GM12878 (cell line): ENCODE measurements around the gene SPIRE2. TPM values are rescaled to one million over a fixed set of nuclear protein-coding genes. Genes with fewer than 3 reads are reported as not detected.
"Not testable (repeated sequence)": the region's sequence is repeated elsewhere in the genome, so short reads cannot be mapped to it uniquely, and the experiment has no call there.

Source experiments
- ATAC-seq: fragments of 200-7000 bp; cut with Tn5 transposase; 3 replicates; pipeline ENCODE4 v1.9.1; 2020; ENCODE audit warnings: mild to moderate bottlenecking, moderate library complexity
- BruUV-seq: library from RNA; stranded (reverse); fragments of 400-500 nt; replicated peaks from 2 replicates; lab custom pipeline; 2021; lab: Mats Ljungman, UMichigan
- CTCF ChIA-PET: fragments of 300-600 bp; sonication (Branson Sonifier 250); formaldehyde crosslinking; extraction: SDS; loops from one replicate; lab custom pipeline; 2021; ENCODE audit warnings: inconsistent platforms; lab: Yijun Ruan, JAX
- POLR2A ChIA-PET: fragments of 350-600 bp; formaldehyde crosslinking; extraction: SDS; loops from one replicate; lab custom pipeline; 2021; ENCODE audit warnings: inconsistent platforms; lab: Charles Lee
- RAD21 ChIA-PET: fragments of 300-600 bp; sonication (Branson Sonifier 250); formaldehyde crosslinking; loops from one replicate; lab custom pipeline; 2023; ENCODE audit warnings: antibody characterized with exemption; ENCODE audit not compliant: unreplicated experiment; lab: Charles Lee
- SMC1A ChIA-PET: fragments of 300-600 bp; sonication (Branson Sonifier 250); formaldehyde crosslinking; loops from one replicate; lab custom pipeline; 2023; ENCODE audit not compliant: unreplicated experiment, uncharacterized antibody; lab: Charles Lee
- DNase-seq: peaks from one replicate; pipeline ENCODE4 v3.0.0-alpha.2; 2011; ENCODE audit warnings: low read depth, low spot score
- FAIRE-seq: peaks from 3 replicates; lab custom pipeline; 2011; peaks lifted over from hg19 to GRCh38; lab: Jason Lieb, UNC
- H2AFZ ChIP-seq: 2 replicates; pipeline ENCODE4 v1.6.0; 2011; ENCODE audit warnings: low read depth, low read length, control low read depth; ENCODE audit not compliant: control insufficient read depth
- H3K27ac ChIP-seq: 2 replicates; pipeline ENCODE4 v1.5.1; 2011; ENCODE audit warnings: control low read depth; ENCODE audit not compliant: control insufficient read depth, insufficient read depth
- H3K27me3 ChIP-seq, 2 experiments: replicated peaks in 1 of 2; 2 replicates each; pipeline versions ENCODE4 v1.6.0 to v1.6.1; 2011; ENCODE audit warnings: low read length in 1 of 2; ENCODE audit not compliant: control insufficient read depth in 2 of 2, insufficient read depth in 2 of 2
- H3K36me3 ChIP-seq, 2 experiments: 2 replicates each; pipeline ENCODE4 v1.5.1; 2011; ENCODE audit warnings: low read length in 1 of 2; ENCODE audit not compliant: control insufficient read depth in 2 of 2, insufficient read depth in 2 of 2
- H3K4me1 ChIP-seq: 2 replicates; pipeline ENCODE4 v1.6.1; 2011; ENCODE audit warnings: mild to moderate bottlenecking, low read length, moderate library complexity, mixed read lengths; ENCODE audit not compliant: control insufficient read depth, insufficient read depth
- H3K4me2 ChIP-seq: 2 replicates; pipeline ENCODE4 v1.6.0; 2011; ENCODE audit warnings: control low read depth; ENCODE audit not compliant: control insufficient read depth, insufficient read depth
- H3K4me3 ChIP-seq: fragments of 200-600 bp; sonication (generic); 2 replicates; pipeline ENCODE4 v1.5.1; 2016
- H3K79me2 ChIP-seq: 2 replicates; pipeline ENCODE4 v1.6.0; 2011; ENCODE audit warnings: low read length; ENCODE audit not compliant: control insufficient read depth, insufficient read depth
- H3K9ac ChIP-seq: 2 replicates; pipeline ENCODE4 v1.8.0; 2011; ENCODE audit warnings: low read length, control low read depth, mixed read lengths; ENCODE audit not compliant: control insufficient read depth, insufficient read depth
- H3K9me3 ChIP-seq: replicated peaks from 3 replicates; pipeline ENCODE4 v1.5.1; 2011; ENCODE audit warnings: mild to moderate bottlenecking, low read length; ENCODE audit not compliant: control insufficient read depth, insufficient read depth
- H4K20me1 ChIP-seq: 2 replicates; pipeline ENCODE4 v1.6.0; 2011; ENCODE audit not compliant: control insufficient read depth, insufficient read depth
- POLR2AphosphoS5 ChIP-seq: IDR thresholded peaks from 2 replicates; pipeline ENCODE4 v1.6.1; 2011; ENCODE audit warnings: mild to moderate bottlenecking, low read length, inconsistent platforms
- SREBF2 ChIP-seq: IDR thresholded peaks from 2 replicates; pipeline ENCODE4 v1.6.1; 2012; ENCODE audit warnings: mild to moderate bottlenecking, low read length
- WGBS: methylation state at CpG from one replicate; pipeline ENCODE4 v1.1.6; 2016; ENCODE audit warnings: low lambda C conversion rate; ENCODE audit not compliant: insufficient replicate concordance, insufficient coverage; ENCODE audit errors: missing lambda C conversion rate; 5-methylcytosine and 5-hydroxymethylcytosine counted together
- in situ Hi-C: fragments of 300-500 bp; cut with MboI; formaldehyde crosslinking; loops from 9 replicates; pipeline ENCODE4 v1.14.3; 2018; ENCODE audit warnings: mixed read lengths
- intact Hi-C: fragments of 100-400 bp; cut with micrococcal nuclease; formaldehyde crosslinking; loops from one replicate; pipeline ENCODE4 v1.14.2; 2022; ENCODE audit not compliant: unreplicated experiment
- polyA plus RNA-seq, 11 experiments: library from polyadenylated mRNA; depleted of rRNA in 4 of 11; unstranded in 6 of 11; stranded (reverse) in 5 of 11; fragments of >200 nt; fragmentation: Nextera tagmentation in 4 of 11; fragmentation: Illumina TruSeq in 1 of 11; extraction: Ambion mirVana in 4 of 11; extraction: Trizol in 1 of 11; gene quantifications; 1 replicate in 1 of 11; 2 replicates in 10 of 11; pipeline versions ENCODE4 v1.2.1 to v1.2.3, GENCODE V29; 2011 to 2016; ENCODE audit warnings: inconsistent platforms in 2 of 11, missing spikeins in 2 of 11, low read depth in 1 of 11
- total RNA-seq, 4 experiments: library from RNA; depleted of rRNA in 3 of 4; stranded (reverse); fragments of >200 nt in 3 of 4; fragmentation: Illumina TruSeq in 1 of 4; extraction: Trizol in 1 of 4; gene quantifications; 2 replicates each; pipeline versions ENCODE4 v1.2.1 to v1.2.3, GENCODE V29; 2013 to 2021

The SPIRE2 gene
- total and polyA plus RNA-seq, 10 of the 15 experiments (the other 5 are each of a cell fraction or from before 2014, with no cell fraction given): 0.03 to 0.64 (median 0.27) TPM; not detected in 1

DNA sequence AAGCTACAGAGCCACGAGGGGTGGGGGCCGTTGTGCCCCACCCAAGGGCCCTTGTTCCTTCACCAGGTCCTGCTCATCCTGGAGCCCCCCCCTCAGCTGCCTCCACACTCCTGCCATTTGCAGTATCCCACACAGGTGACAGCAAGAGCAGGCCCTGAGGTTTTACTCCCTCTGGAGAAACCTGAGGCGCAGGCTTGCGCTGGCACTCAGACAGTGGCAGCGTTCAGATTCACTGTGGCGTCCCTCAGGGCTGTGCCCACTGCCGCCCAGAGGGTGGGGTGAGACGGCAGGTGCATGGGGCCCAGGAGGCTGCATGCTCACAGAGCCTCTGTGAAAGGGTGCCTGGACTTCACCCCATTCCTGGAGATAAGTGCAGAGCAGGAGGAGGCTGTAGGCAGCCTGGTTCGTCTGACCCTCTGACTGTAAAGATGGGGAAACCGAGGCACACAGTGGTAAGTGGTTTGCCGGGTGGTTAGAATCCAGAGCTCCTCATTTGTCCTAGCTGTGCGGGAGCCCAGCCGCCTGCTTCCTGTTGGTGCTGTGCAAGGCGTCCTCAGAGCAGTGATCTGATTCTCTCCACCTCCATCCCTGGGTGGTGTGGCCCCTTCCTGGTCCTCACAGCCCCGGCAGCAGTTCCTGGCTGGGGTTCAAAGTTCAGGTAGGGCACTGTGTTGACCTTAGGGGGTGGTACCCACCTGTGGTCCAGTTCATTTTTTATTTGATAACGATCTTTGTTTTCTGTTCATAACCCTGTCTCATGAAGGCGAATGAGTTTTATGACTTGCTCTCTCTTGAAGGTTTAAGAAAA is 1.6 kb downstream of the SPIRE2 start:
- in situ Hi-C loops: no loop called here
- ATAC-seq: no peak
- Histone ChIP-seq H3K4me2 (no peak overlapping the region), H2AFZ (no peak overlapping the region), H3K9me3 (no peaks in the 10 kb centered on the region), H4K20me1 (no peaks in the 10 kb centered on the region), H3K36me3 (no peaks in the 10 kb centered on the region), H3K79me2 (no peaks in the 10 kb centered on the region), H3K4me3 (no peak overlapping the region), H3K27ac (no peak overlapping the region), H3K9ac (no peak overlapping the region), H3K27me3 (peaks cover 1 to 3% of the 10 kb centered on the region in 2 experiments; a peak in 3 of 4 replicates), H3K4me1 (no peaks in the 10 kb centered on the region)
- FAIRE-seq: no peak
- DNase-seq: no peak
- ChIA-PET RAD21 (no interaction called here), SMC1A (interaction anchor here (0.6 kb wide), 1 partner anchor 33 kb away, joined by 3 read pairs; no protein-coding TSS in a partner anchor), CTCF (interaction anchor here (0.6 kb wide), 1 partner anchor 81 kb away, joined by 3 read pairs; no protein-coding TSS in a partner anchor), POLR2A (interaction anchor here (0.6 kb wide), 1 partner anchor 115 kb away, joined by 3 read pairs; no protein-coding TSS in a partner anchor)
- intact Hi-C loops: no loop called here
- no TSS peak for BruUV-seq
- TF ChIP-seq POLR2AphosphoS5: no peak
- WGBS: 44% methylated on average over 15 of the region's 17 CpGs

DNA sequence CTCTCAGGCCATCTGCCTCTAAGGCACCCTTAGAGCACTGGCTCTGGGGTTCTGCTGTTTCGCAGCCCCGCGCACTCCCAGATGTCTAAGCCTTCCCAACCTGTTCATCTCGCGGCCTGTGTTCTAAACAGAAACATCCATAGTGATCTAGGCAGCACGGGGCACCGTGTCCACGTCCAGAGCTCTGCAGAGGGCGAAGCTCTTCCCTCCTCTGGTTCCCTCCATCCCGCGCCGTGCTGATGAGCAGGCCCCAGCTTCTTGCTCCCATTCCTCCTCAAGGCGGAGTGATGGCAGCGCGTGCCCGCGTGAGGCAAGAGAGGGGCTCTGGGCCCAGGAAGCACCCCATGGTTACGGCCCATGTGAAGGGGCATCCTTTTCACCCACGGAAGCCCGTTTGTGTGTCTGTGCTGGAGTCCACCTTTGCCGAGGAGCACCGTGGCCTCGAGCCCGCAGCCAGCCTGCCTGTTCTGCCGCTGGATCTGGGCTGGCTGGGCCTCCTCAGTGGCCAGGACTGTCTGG is 3.6 kb downstream of the SPIRE2 start:
- TF ChIP-seq SREBF2: no peak
- Histone ChIP-seq H3K9ac (no peak overlapping the region), H3K36me3 (no peaks in the 10 kb centered on the region), H3K4me2 (no peak overlapping the region), H2AFZ (no peak overlapping the region), H3K4me1 (no peaks in the 10 kb centered on the region), H3K27me3 (peaks cover 1 to 3% of the 10 kb centered on the region in 2 experiments; a peak in 3 of 4 replicates), H3K79me2 (no peaks in the 10 kb centered on the region), H3K4me3 (no peak overlapping the region), H3K9me3 (no peaks in the 10 kb centered on the region), H3K27ac (no peak overlapping the region), H4K20me1 (no peaks in the 10 kb centered on the region)
- DNase-seq: no peak
- CTCF ChIA-PET: no interaction called here
- SMC1A ChIA-PET: no interaction called here
- intact Hi-C loops (no loop called here), in situ Hi-C loops (no loop called here)
- ATAC-seq: no peak
- RAD21 ChIA-PET: no interaction called here
- POLR2A ChIA-PET: no interaction called here
- WGBS: 78% methylated on average over 25 of the region's 25 CpGs
- FAIRE-seq: no peak
- no TSS peak for BruUV-seq

GRCh38 chr16:89833664-89834363 is 5.5 kb downstream of the SPIRE2 start:
- H3K4me3 ChIP-seq, CTCF ChIA-PET, H3K9ac ChIP-seq, POLR2A ChIA-PET, BruUV-seq, ATAC-seq, H3K79me2 ChIP-seq, intact Hi-C loops, H3K4me1 ChIP-seq, SMC1A ChIA-PET, FAIRE-seq, H3K27me3 ChIP-seq, in situ Hi-C loops, H3K27ac ChIP-seq, H3K9me3 ChIP-seq, H3K4me2 ChIP-seq, DNase-seq, H4K20me1 ChIP-seq, H3K36me3 ChIP-seq, H2AFZ ChIP-seq, RAD21 ChIA-PET: not testable (repeated sequence)
- WGBS: 87% methylated on average over 39 of the region's 39 CpGs
